Mesothelial cell of epicardium (in vitro differentiated cells): ENCODE measurements around the gene NT5M. TPM values are rescaled to one million over a fixed set of nuclear protein-coding genes. Genes with fewer than 3 reads are reported as not detected.

Experiments
- DNase-seq, 2 experiments: peaks; one replicate each; pipeline ENCODE4 v3.0.0; 2021; ENCODE audit warnings: low spot score in 2 of 2; ENCODE audit not compliant: unreplicated experiment in 2 of 2
- H3K27ac Mint-ChIP-seq: 2 replicates; pipeline ENCODE4 v1.8.0; 2021; ENCODE audit warnings: mixed read lengths
- H3K27me3 Mint-ChIP-seq: 2 replicates; pipeline ENCODE4 v1.8.0; 2021; ENCODE audit warnings: low read depth, mixed read lengths
- H3K36me3 Mint-ChIP-seq: 2 replicates; pipeline ENCODE4 v1.8.0; 2021; ENCODE audit warnings: mixed read lengths
- H3K4me1 Mint-ChIP-seq: 2 replicates; pipeline ENCODE4 v1.8.0; 2021; ENCODE audit warnings: mixed read lengths
- H3K4me3 Mint-ChIP-seq: 2 replicates; pipeline ENCODE4 v1.8.0; 2021; ENCODE audit warnings: mild to moderate bottlenecking, moderate library complexity, mixed read lengths
- H3K9me3 Mint-ChIP-seq: 2 replicates; pipeline ENCODE4 v1.8.0; 2021; ENCODE audit warnings: mixed read lengths
- CTCF ChIP-seq: fragments of 200-600 bp; sonication (generic); IDR thresholded peaks from one replicate; pipeline ENCODE4 v1.5.0; 2021; ENCODE audit warnings: antibody characterized with exemption; ENCODE audit not compliant: unreplicated experiment
- total RNA-seq: library from RNA; stranded (reverse); gene quantifications from 3 replicates; pipeline ENCODE4 v1.2.1, GENCODE V29; 2021

Gene NT5M
- total RNA-seq, 1 donor from 2014 or later: 4.6 TPM

DNA sequence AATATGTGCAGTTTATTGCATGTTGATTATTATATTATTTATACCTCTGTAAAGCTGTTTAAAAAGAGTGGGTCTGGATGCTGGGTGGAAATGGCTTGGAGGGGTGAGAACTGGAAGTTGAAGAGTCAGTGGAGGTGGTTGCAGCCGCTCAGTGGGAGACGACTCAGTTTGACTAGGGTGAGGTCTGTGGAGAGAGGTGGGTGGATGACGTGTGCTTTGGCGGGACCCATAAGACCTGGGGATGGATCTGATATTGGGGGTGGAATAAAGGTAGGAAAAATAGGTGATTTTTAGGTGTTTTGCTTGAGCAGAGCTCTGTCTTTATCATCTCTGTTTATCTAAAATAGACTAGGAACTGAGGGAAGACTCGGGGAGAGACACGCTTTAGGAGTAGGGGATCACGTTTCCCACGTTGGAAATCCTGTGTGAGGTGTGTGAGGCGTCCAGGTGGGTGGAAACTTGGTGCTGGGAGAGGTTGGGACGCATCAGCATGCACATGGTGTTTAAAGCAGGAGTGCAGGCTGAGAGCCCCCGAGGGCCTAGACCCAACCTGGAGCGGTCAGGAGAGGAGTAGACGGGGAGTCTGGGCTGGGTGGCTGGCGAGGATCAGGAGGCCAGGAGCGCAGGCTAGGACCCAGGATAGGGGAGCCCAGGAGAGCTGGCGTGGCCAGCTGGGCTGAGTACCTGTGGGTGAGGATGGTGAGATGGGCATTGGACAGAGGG is 17.2 kb downstream of the NT5M start:
- H3K4me3 Mint-ChIP-seq: no peak overlapping the region
- H3K27ac Mint-ChIP-seq: no peak overlapping the region
- no peaks in the 10 kb centered on the region for H3K36me3 Mint-ChIP-seq
- no peaks in the 10 kb centered on the region for H3K4me1 Mint-ChIP-seq
- no peak for DNase-seq
- no peaks in the 10 kb centered on the region for H3K9me3 Mint-ChIP-seq
- no peaks in the 10 kb centered on the region for H3K27me3 Mint-ChIP-seq
- no peak for TF ChIP-seq CTCF

DNA sequence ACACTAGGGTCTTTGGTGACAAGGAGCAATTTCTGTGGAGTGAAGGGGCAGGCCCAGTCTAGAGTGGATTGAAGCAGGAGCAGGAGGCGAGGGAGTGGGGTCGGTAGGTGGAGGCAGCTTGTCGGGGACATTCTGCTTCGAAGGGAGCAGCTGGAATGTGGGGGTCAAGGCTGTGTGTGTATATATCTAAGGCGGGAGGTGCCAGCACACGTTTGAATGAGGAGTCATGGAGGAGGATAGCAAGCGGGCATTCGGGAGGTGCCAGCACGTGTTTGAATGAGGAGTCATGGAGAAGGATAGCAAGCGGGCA is 17.7 kb downstream of the NT5M start:
- no peak for TF ChIP-seq CTCF
- Mint-ChIP-seq H3K27ac (no peak overlapping the region), H3K4me3 (no peak overlapping the region), H3K9me3 (no peaks in the 10 kb centered on the region), H3K27me3 (no peaks in the 10 kb centered on the region), H3K36me3 (no peaks in the 10 kb centered on the region), H3K4me1 (no peaks in the 10 kb centered on the region)
- no peak for DNase-seq

DNA sequence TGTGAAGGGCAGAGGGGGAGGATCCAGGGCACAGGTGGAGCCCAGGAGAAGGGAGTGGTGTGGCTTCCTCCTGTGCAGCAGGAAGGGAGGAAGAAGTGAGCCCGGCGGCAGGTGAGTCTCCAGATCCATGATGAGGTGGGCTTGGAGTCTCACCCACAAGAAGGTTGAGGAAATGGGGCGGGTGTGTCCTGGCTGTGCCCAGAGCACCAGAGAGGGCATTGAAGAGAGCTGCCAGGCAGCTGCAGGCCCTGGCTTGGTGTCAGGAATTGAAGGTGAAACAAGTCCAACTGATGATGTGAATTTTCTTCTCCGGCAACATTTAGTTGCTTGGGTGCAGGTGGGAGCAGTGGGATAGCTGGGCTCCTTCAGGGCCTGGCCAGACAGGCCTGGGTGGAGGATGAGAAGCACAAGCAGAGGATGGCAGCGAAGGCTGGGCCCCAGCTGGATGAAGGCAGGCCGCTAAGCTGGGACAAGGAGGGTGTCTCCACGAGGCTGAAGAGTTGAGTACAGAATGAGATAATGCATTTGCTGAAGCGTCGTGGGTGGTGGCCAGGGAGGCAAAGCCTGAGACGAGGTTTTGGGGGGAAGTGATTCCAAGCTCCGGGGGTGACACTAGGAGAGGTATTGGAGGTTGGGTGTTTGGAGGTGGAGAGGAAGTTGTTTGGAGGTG is 18.3 kb downstream of the NT5M start:
- no peaks in the 10 kb centered on the region for H3K4me1 Mint-ChIP-seq
- DNase-seq: no peak
- H3K27me3 Mint-ChIP-seq: no peaks in the 10 kb centered on the region
- H3K27ac Mint-ChIP-seq: no peak overlapping the region
- no peak overlapping the region for H3K4me3 Mint-ChIP-seq
- TF ChIP-seq CTCF: no peak
- no peaks in the 10 kb centered on the region for H3K36me3 Mint-ChIP-seq
- no peaks in the 10 kb centered on the region for H3K9me3 Mint-ChIP-seq

- H3K27me3 Mint-ChIP-seq: no peaks in the 10 kb centered on the region
- no peak for DNase-seq
- H3K4me3 Mint-ChIP-seq: no peak overlapping the region
- no peaks in the 10 kb centered on the region for H3K4me1 Mint-ChIP-seq
- H3K27ac Mint-ChIP-seq: no peak overlapping the region
- no peaks in the 10 kb centered on the region for H3K36me3 Mint-ChIP-seq
- no peak for TF ChIP-seq CTCF
- H3K9me3 Mint-ChIP-seq: no peaks in the 10 kb centered on the region
Measured at GRCh38 chr17:17322516-17323510, 19.6 kb downstream of the NT5M start.

DNA sequence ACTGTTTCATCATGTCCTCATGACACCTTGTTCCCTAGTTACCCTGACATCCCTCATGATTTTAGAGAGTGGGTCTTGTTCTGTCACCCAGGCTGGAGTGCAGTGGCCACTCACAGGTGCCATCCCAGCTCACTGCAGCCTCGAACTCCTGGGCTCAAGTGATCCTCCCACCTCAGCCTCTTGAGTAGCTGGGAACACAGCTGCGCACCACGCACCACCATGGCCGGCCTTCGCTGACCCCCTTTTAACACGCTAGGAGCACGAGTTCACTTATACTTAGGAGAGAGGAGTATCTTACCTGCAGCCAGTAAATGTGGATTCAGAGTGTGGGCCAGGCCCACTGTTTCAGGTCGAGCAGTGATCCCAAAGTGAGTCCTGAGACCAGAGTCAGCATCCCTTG is 21.4 kb downstream of the NT5M start:
- DNase-seq: no peak
- no peaks in the 10 kb centered on the region for H3K27me3 Mint-ChIP-seq
- TF ChIP-seq CTCF: no peak
- no peaks in the 10 kb centered on the region for H3K36me3 Mint-ChIP-seq
- H3K4me3 Mint-ChIP-seq: no peak overlapping the region
- H3K9me3 Mint-ChIP-seq: no peaks in the 10 kb centered on the region
- H3K27ac Mint-ChIP-seq: no peak overlapping the region
- no peaks in the 10 kb centered on the region for H3K4me1 Mint-ChIP-seq
